Endothelial cell of umbilical vein (primary cell): Measurements from ENCODE around the gene RBM38. TPM values are rescaled to one million over a fixed set of nuclear protein-coding genes. Genes with fewer than 3 reads are reported as not detected.

Source experiments
- BruUV-seq: library from RNA; stranded (reverse); fragments of 400-500 nt; replicated peaks from 2 replicates; lab custom pipeline; 2021; lab: Mats Ljungman, UMichigan
- CTCF ChIA-PET: fragments of 300-600, 350-600 bp; sonication (Branson Sonifier 250); formaldehyde crosslinking; loops from one replicate; lab custom pipeline; 2021; ENCODE audit warnings: antibody characterized with exemption, inconsistent platforms; lab: Charles Lee
- POLR2A ChIA-PET: fragments of 300-600, 350-600 bp; sonication (Branson Sonifier 250); formaldehyde crosslinking; loops from one replicate; lab custom pipeline; 2021; ENCODE audit warnings: antibody characterized with exemption, inconsistent platforms; lab: Charles Lee
- DNase-seq: peaks from one replicate; pipeline ENCODE4 v3.0.0-alpha.2; 2011; ENCODE audit warnings: low read depth, low spot score
- FAIRE-seq: peaks from 2 replicates; lab custom pipeline; 2011; peaks lifted over from hg19 to GRCh38; lab: Jason Lieb, UNC
- H2AFZ ChIP-seq: 2 replicates; pipeline ENCODE4 v1.6.0; 2012; ENCODE audit warnings: low read depth, low read length, control low read depth, inconsistent platforms
- H3K27ac ChIP-seq: 2 replicates; pipeline ENCODE4 v1.5.1; 2011; ENCODE audit warnings: low read depth, mild to moderate bottlenecking, control low read depth, low read length, moderate library complexity; ENCODE audit not compliant: insufficient read depth
- H3K27me3 ChIP-seq, 2 experiments: 2 replicates each; pipeline versions ENCODE4 v1.6.0 to v1.6.1; 2011; ENCODE audit warnings: low read length in 2 of 2, mixed read lengths in 1 of 2; ENCODE audit not compliant: control insufficient read depth in 2 of 2, insufficient read depth in 2 of 2
- H3K36me3 ChIP-seq, 2 experiments: 2 replicates in 1 of 2; 3 replicates in 1 of 2; pipeline ENCODE4 v1.5.1; 2011; ENCODE audit warnings: low read length in 2 of 2, mild to moderate bottlenecking in 1 of 2, moderate library complexity in 1 of 2; ENCODE audit not compliant: control insufficient read depth in 2 of 2, insufficient read depth in 2 of 2; ENCODE audit errors: extremely low read depth in 1 of 2
- H3K4me1 ChIP-seq: 3 replicates; pipeline ENCODE4 v1.5.1; 2011; ENCODE audit warnings: mild to moderate bottlenecking, low read length; ENCODE audit not compliant: control insufficient read depth, insufficient read depth; ENCODE audit errors: extremely low read depth
- H3K4me2 ChIP-seq: 2 replicates; pipeline ENCODE4 v1.6.1; 2011; ENCODE audit warnings: low read length, control low read depth, mixed read lengths; ENCODE audit not compliant: insufficient read depth
- H3K4me3 ChIP-seq, 3 experiments: fragments of 200-600 bp in 1 of 3; sonication (generic), shearing (Covaris generic) in 1 of 3; replicated peaks in 1 of 3; 2 replicates each; pipeline ENCODE4 v1.5.1; 2011 to 2016; ENCODE audit warnings: control low read depth in 3 of 3, low read length in 3 of 3, mild to moderate bottlenecking in 2 of 3, inconsistent platforms in 1 of 3, low read depth in 1 of 3, moderate library complexity in 1 of 3; ENCODE audit not compliant: insufficient read depth in 1 of 3
- H3K79me2 ChIP-seq: 2 replicates; pipeline ENCODE4 v1.6.0; 2012; ENCODE audit warnings: low read length, inconsistent platforms; ENCODE audit not compliant: control insufficient read depth, insufficient read depth
- H3K9ac ChIP-seq: replicated peaks from 2 replicates; pipeline ENCODE3; 2011; ENCODE audit warnings: low read length, control low read depth; ENCODE audit not compliant: insufficient read depth; ENCODE audit errors: extremely low read depth
- H3K9me1 ChIP-seq: replicated peaks from 3 replicates; pipeline ENCODE4 v1.6.0; 2011; ENCODE audit warnings: mild to moderate bottlenecking, low read length; ENCODE audit not compliant: control insufficient read depth, insufficient read depth; ENCODE audit errors: extremely low read depth
- H3K9me3 ChIP-seq: replicated peaks from 2 replicates; pipeline ENCODE4 v1.5.1; 2012; ENCODE audit warnings: low read length, inconsistent platforms; ENCODE audit not compliant: control insufficient read depth, insufficient read depth
- H4K20me1 ChIP-seq: replicated peaks from 2 replicates; pipeline ENCODE3; 2011; ENCODE audit warnings: mild to moderate bottlenecking, low read length; ENCODE audit not compliant: control insufficient read depth, insufficient read depth; ENCODE audit errors: extremely low read depth
- EZH2 ChIP-seq: IDR thresholded peaks from 2 replicates; pipeline ENCODE4 v1.6.1; 2012; ENCODE audit warnings: borderline replicate concordance, low read depth, mild to moderate bottlenecking, moderate library complexity, low read length, inconsistent platforms; ENCODE audit not compliant: severe bottlenecking
- FOS ChIP-seq: IDR thresholded peaks from 2 replicates; pipeline ENCODE4 v1.6.1; 2011; ENCODE audit warnings: mild to moderate bottlenecking, low read length, moderate library complexity, borderline replicate concordance; ENCODE audit not compliant: insufficient read depth
- GATA2 ChIP-seq: IDR thresholded peaks from 2 replicates; pipeline ENCODE4 v1.7.0; 2011; ENCODE audit warnings: low read depth, mild to moderate bottlenecking, moderate library complexity, mixed read lengths, low read length; ENCODE audit not compliant: insufficient read length, insufficient read depth
- JUN ChIP-seq: IDR thresholded peaks from 2 replicates; pipeline ENCODE4 v1.6.1; 2011; ENCODE audit warnings: borderline replicate concordance, low read depth; ENCODE audit not compliant: insufficient read length, insufficient read depth
- MYC ChIP-seq: IDR thresholded peaks from one replicate; pipeline ENCODE4 v1.6.1; 2011; ENCODE audit warnings: mild to moderate bottlenecking, low read depth, low read length
- POLR2A ChIP-seq: IDR thresholded peaks from 2 replicates; pipeline ENCODE4 v1.6.1; 2012; ENCODE audit warnings: low read depth, mild to moderate bottlenecking, control low read depth, low read length
- POLR2AphosphoS5 ChIP-seq: IDR thresholded peaks from 2 replicates; pipeline ENCODE4 v1.6.1; 2012; ENCODE audit warnings: low read depth, mild to moderate bottlenecking, control low read depth, low read length, moderate library complexity; ENCODE audit not compliant: insufficient read depth
- dilution Hi-C: fragments of 300-500 bp; cut with MboI; formaldehyde crosslinking; loops from one replicate; pipeline ENCODE4 v1.15.0; 2019; ENCODE audit warnings: low sequenced_read_pairs; ENCODE audit not compliant: extremely low pct_ligation_motif_present
- intact Hi-C: fragments of 100-400 bp; cut with micrococcal nuclease; formaldehyde crosslinking; loops from one replicate; pipeline ENCODE4 v1.10.0; 2022
- polyA plus RNA-seq, 4 experiments: library from polyadenylated mRNA; depleted of rRNA in 3 of 4; stranded (reverse) in 3 of 4; unstranded in 1 of 4; fragments of >200 nt; gene quantifications; 2 replicates each; pipeline versions ENCODE4 v1.2.1 to v1.2.3, GENCODE V29; 2011 to 2012; ENCODE audit warnings: missing spikeins in 1 of 4
- total RNA-seq: library from RNA; stranded (reverse); gene quantifications from 2 replicates; pipeline ENCODE4 v1.2.3, GENCODE V29; 2021
- TF ChIP-seq, protein P1 (sequence below): IDR thresholded peaks from 2 replicates; pipeline ENCODE4 v1.6.1; 2011; ENCODE audit not compliant: insufficient read depth, insufficient read length
- TF ChIP-seq, protein P2 (sequence below), 2 donors: IDR thresholded peaks; 1 replicate in 1 of 2; 2 replicates in 1 of 2; pipeline ENCODE4 v1.5.1; 2011; ENCODE audit warnings: low read length in 2 of 2, mild to moderate bottlenecking in 2 of 2, moderate library complexity in 2 of 2, control low read depth in 1 of 2, inconsistent platforms in 1 of 2, low read depth in 1 of 2; ENCODE audit not compliant: insufficient read depth in 1 of 2; ENCODE audit errors: extremely low read depth in 1 of 2

Gene RBM38
- total and polyA plus RNA-seq, 2 donors (not counting 3 experiments of a cell fraction or from before 2014, with no cell fraction given): 22.1 to 37.4 TPM

DNA sequence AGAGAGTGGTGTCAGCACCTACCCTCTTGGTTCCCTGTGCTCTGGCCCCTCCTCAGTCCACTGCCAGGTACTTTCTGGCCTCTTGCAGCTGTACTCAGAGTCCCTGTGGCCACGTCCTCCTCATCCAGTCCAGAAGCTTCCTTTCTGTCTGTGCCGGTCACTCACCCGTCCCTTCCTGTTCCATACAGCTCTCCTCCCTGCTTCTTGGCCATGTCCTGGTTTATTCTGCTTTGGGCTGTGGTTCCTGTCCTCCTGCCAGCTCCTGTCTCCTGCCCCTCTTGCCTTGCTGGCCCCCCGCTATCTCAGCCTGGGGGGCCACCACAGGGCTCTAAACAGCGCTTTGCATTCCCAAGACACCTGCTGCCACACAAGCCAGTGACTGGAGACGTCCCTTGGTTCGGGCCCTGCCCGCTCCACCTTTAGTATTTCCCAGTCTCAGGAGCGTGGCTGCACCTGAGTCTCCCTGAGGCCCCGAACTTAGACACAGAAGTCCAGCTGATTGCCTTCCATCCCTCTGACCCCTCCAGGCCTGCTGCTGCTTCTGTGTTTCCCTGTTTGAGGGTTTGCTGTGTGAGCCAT lies 15.5 kb upstream of the RBM38 start:
- FAIRE-seq (no peak), DNase-seq (no peak)
- H4K20me1 ChIP-seq: no peaks in the 10 kb centered on the region
- no peaks in the 10 kb centered on the region for H3K4me1 ChIP-seq
- intact Hi-C loops (no loop called here), dilution Hi-C loops (no loop called here)
- no peaks in the 10 kb centered on the region for H3K79me2 ChIP-seq
- no peak overlapping the region for H3K4me2 ChIP-seq
- POLR2A ChIA-PET: no interaction called here
- no peak overlapping the region for H3K27ac ChIP-seq
- no peaks in the 10 kb centered on the region for H3K27me3 ChIP-seq
- no peaks in the 10 kb centered on the region for H3K9me1 ChIP-seq
- no peak overlapping the region for H2AFZ ChIP-seq
- CTCF ChIA-PET: interaction anchor here (1.0 to 1.6 kb wide), 3 partner anchors 8 to 123 kb away, joined by 3 to 6 read pairs (median 4); no protein-coding TSS in a partner anchor
- no peak for TF ChIP-seq GATA2
- TF ChIP-seq, protein P1, sequence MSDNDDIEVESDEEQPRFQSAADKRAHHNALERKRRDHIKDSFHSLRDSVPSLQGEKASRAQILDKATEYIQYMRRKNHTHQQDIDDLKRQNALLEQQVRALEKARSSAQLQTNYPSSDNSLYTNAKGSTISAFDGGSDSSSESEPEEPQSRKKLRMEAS: no peak
- TF ChIP-seq POLR2AphosphoS5: no peak
- TF ChIP-seq MYC: no peak
- TF ChIP-seq EZH2: no peak
- no peak overlapping the region for H3K4me3 ChIP-seq
- H3K9ac ChIP-seq: no peak overlapping the region
- H3K9me3 ChIP-seq: no peaks in the 10 kb centered on the region
- H3K36me3 ChIP-seq: peaks cover 25 to 48% of the 10 kb centered on the region in 2 experiments
- no TSS peak for BruUV-seq

DNA sequence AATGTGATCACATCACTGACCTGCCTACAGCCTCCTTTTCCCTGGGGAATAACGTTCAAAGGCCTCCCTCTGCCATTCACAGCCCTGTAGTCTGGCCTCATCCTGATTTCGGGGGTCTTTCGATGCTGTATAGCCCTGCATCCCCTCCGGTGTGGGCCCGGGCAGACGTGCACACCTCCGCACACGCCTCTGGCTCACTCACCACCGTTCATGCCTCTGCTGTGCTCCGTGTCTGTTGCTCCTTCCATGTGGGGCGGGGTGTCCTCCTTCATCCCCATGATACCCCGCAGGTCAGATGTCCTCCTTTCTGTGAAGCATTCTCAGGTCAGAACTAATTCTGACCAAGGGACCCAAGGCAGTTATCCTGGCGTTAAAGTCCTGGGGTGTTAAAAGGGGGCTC lies 13.8 kb upstream of the RBM38 start:
- no TSS peak for BruUV-seq
- no peaks in the 10 kb centered on the region for H3K79me2 ChIP-seq
- no peaks in the 10 kb centered on the region for H3K27me3 ChIP-seq
- H2AFZ ChIP-seq: no peak overlapping the region
- no peaks in the 10 kb centered on the region for H3K4me1 ChIP-seq
- DNase-seq: no peak
- no peak overlapping the region for H3K4me3 ChIP-seq
- no peak overlapping the region for H3K4me2 ChIP-seq
- H4K20me1 ChIP-seq: no peaks in the 10 kb centered on the region
- peaks cover 18 to 38% of the 10 kb centered on the region in 2 experiments for H3K36me3 ChIP-seq
- intact Hi-C loops: no loop called here
- POLR2A ChIA-PET: no interaction called here
- CTCF ChIA-PET: no interaction called here
- no peak for TF ChIP-seq EZH2
- no peak for TF ChIP-seq GATA2
- TF ChIP-seq, protein P2, sequence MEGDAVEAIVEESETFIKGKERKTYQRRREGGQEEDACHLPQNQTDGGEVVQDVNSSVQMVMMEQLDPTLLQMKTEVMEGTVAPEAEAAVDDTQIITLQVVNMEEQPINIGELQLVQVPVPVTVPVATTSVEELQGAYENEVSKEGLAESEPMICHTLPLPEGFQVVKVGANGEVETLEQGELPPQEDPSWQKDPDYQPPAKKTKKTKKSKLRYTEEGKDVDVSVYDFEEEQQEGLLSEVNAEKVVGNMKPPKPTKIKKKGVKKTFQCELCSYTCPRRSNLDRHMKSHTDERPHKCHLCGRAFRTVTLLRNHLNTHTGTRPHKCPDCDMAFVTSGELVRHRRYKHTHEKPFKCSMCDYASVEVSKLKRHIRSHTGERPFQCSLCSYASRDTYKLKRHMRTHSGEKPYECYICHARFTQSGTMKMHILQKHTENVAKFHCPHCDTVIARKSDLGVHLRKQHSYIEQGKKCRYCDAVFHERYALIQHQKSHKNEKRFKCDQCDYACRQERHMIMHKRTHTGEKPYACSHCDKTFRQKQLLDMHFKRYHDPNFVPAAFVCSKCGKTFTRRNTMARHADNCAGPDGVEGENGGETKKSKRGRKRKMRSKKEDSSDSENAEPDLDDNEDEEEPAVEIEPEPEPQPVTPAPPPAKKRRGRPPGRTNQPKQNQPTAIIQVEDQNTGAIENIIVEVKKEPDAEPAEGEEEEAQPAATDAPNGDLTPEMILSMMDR (IDR thresholded peaks at IDR 0.05; ENCODE audit: extremely low read depth in 1 of 2, insufficient read depth in 1 of 2, low read depth in 1 of 2, low read length in 2 of 2): no peak
- no peak for TF ChIP-seq POLR2A
- TF ChIP-seq, protein P1: no peak
- TF ChIP-seq POLR2AphosphoS5: no peak
- no peak for TF ChIP-seq JUN
- no peak for TF ChIP-seq MYC
- TF ChIP-seq FOS: no peak
- no peak overlapping the region for H3K27ac ChIP-seq
- H3K9me3 ChIP-seq: no peaks in the 10 kb centered on the region
- FAIRE-seq: no peak
- dilution Hi-C loops: no loop called here
- no peak overlapping the region for H3K9ac ChIP-seq
- no peaks in the 10 kb centered on the region for H3K9me1 ChIP-seq
